Mammary epithelial cell (primary cell): ENCODE data around the gene RICTOR.

ENCODE experiments used
- CTCF ChIP-seq, 2 donors: IDR thresholded peaks in 1 of 2; conservative IDR thresholded peaks in 1 of 2; 2 replicates each; pipeline ENCODE4 v1.5.1; 2011 to 2012; ENCODE audit warnings: inconsistent platforms in 2 of 2, low read length in 2 of 2, mild to moderate bottlenecking in 2 of 2, control low read depth in 1 of 2, low read depth in 1 of 2; ENCODE audit not compliant: insufficient read depth in 1 of 2; ENCODE audit errors: extremely low read depth in 1 of 2
- EZH2 ChIP-seq: IDR thresholded peaks from 2 replicates; pipeline ENCODE4 v1.6.1; 2012; ENCODE audit warnings: low read length, inconsistent platforms, borderline replicate concordance

DNA sequence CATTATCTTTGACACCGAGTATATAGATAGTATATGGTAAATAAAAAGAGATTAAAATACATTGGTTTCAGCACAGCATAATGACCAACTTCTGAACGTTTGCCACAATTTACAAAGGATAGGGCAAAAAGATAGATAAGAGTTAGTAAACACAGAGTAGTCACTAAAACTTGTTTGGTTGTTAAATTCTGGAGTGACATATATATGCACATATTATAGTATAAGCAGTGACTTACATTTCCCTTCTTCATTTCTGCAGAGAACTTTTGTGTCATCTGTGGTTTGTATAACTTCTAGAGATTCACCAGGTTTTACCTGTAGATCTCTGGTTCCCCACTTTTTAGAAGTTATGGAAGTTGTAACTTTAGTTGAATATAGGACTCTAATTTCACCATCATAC lies 44.4 kb upstream of the RICTOR start:
- no peak for TF ChIP-seq CTCF (conservative IDR thresholded peaks at IDR 0.05 in 1 of 2, IDR thresholded peaks at IDR 0.05 in 1 of 2; ENCODE audit: extremely low read depth in 1 of 2, insufficient read depth in 1 of 2, low read depth in 1 of 2, low read length in 2 of 2)
- TF ChIP-seq EZH2: no peak
